HG03469 (cell line): Measurements from ENCODE around the gene TNFAIP3.

ENCODE experiments used
- ATAC-seq: cut with Tn5 transposase; IDR thresholded peaks from one replicate; pipeline ENCODE4 v1.9.1; 2021; ENCODE audit warnings: mild to moderate bottlenecking, moderate library complexity, moderate number of reproducible peaks; ENCODE audit not compliant: unreplicated experiment

TNFAIP3 gene

DNA sequence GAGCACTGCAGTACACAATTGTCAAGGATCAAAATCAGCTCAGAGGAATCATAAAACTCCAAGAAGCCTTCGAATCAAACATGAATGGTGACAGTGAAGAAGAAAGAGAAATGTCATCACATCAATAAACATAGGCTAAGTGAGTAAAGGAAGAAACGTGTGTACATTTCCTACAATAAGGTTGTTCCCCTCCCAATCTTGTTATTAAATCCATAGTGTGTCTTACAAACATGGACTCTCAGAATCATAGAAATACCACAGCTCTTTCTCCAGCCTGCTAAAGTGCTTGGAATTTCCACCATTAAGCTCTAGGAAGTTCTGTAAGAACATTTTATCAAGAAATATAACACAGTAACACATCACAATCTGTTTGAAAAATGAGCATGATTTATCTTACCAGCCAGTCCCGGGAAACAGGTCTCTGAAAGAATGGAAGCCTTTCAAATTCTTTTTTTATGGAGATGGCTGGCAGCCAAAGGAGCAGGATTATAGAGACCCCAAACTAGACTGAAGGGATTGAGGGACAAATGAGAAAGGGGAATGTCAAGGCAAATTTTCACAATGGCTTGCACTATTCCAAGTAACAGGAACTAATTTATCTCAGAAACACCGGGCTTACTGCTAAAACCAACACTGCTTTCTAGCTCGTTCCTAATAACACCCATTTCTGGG is 4.5 kb upstream of the TNFAIP3 start:
- ATAC-seq = no peak

DNA sequence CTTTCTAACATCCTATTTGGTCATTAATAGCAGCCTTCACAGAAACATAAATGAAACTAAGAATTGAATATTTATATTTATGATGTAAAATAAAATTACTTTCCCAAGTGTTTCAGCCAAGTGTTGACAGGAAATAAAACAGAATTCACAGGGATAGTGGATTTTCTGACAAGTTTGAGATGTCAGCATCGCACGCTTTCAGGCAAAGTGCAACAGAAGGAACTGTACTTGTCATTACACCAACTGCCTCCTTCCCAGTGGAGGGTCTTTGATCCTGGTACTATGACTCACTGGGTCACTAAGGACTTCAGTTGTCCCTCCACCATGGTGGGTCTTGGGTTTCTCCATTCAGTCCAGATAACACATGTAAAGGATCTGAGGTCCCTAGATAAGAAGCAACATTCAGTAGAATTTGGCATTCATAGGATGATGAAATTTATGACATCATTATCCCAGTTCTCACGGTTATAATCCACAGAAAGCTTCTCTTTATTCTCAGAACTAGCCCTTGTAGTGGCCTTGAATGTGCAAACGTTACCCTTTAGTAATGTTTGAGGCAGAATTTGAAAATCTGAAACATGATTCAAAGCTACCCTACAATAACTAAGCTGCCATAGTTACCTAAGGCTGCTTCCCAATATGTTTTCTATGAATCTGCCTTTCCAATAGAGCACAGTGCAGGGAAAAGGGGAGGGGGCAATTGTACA is 3.8 kb upstream of the TNFAIP3 start:
- ATAC-seq = no peak

DNA sequence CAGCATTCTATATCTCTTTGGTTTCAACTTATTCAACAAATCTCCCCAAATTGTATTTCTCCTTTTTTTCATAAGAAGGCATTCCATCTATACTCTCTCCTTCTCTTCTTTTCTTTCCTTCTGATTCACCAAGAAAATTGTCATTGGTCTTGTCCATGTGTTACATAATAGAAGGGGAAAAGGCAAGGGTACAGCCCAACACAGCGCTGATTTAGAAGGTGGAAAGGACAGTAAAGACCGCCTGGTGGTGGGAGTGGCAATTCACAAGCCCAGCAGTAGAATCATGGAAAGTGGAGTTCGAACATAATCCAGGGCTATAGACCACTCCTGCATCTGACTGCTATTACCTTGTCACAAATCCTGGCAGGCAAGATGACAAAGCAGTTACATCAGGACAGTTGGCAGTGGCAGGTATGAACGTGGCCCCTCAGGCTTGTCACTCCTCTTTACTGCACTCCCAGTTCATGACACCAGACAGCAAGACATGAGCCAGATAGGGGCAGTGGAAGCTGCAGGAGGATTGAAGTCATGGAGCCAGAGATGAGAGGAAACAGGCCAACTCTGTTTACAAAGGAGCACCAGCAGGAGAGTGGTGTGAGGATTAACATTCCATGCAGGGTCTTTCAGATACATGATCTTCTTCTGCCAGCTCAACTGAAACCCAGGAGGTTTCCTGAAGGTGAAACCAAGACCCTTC is 2.1 kb upstream of the TNFAIP3 start:
- no peak for ATAC-seq

DNA sequence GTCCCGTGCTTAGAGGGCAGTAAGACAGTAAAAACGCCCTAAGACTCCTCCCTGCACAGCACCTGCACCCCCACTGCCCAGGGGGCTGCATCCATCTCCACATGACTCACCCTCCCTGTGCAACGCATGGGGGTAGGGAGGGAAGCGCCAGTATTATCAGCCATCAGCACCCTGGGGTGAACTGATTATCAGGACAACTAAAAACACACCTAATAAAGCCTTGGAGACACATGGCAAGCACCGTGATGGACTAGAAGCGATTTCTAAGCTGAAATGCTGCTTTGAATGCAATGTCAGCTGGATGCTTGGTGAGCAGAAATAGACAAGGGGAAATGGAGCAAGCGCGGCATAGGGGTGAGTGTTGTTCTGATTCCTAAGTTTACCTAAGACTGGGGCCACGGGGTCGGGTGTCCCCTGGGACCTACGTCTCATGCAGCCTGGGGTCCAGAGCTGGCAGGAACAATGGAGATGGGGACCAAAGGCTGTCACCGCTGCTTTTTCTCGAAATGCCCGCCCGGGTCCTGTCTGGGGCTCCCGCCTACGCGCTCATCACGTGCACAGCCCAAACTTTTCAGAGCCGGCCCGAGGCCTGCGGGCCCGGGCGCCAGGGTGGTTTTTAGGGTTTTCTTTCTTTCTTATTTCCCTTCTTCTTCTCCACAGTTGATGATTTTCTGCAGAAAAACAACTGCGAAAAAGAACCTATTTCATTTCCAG is 702 bp upstream of the TNFAIP3 start:
- ATAC-seq = peak; percentile 7

DNA sequence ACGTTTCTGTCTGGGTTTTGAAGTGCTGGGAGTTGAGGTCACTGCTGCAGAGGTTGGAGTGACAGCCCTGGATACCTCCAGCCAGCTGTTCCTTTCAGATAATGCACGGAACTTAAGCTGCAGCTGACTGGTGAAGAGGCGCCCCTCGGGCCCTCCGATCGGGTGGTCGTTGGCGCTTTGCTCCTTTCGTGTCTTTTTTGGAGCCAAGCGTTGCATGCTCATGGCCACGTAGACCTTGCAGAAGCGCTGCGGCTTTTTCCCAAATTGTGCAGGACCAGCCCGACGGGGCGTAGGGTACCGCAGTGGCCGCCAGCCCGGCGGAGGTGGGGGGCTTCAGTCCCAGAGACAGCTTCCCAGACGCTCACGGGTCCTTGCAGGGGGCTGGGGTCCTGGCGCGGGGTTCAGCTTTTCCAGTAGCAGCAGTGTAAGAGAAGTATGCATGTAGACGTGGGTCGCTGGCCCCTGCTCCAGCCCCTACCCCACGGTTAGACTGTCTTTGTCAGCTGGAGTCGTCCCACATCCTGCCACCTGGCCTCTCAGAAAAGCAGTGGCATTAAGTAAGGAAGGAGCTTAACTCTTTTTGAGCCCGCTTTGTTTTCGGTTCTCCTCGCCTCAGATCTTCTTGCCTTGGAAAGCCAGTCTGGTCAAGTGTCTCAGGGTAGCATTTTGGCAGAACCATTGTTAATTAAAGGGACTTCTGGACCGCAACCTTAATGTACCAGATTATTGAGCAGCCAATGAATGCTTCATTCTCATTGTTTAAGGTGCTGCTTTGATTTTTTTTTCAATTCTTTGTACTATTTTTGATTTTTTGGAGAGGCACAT is 838 bp downstream of the TNFAIP3 start:
- ATAC-seq = no peak

DNA sequence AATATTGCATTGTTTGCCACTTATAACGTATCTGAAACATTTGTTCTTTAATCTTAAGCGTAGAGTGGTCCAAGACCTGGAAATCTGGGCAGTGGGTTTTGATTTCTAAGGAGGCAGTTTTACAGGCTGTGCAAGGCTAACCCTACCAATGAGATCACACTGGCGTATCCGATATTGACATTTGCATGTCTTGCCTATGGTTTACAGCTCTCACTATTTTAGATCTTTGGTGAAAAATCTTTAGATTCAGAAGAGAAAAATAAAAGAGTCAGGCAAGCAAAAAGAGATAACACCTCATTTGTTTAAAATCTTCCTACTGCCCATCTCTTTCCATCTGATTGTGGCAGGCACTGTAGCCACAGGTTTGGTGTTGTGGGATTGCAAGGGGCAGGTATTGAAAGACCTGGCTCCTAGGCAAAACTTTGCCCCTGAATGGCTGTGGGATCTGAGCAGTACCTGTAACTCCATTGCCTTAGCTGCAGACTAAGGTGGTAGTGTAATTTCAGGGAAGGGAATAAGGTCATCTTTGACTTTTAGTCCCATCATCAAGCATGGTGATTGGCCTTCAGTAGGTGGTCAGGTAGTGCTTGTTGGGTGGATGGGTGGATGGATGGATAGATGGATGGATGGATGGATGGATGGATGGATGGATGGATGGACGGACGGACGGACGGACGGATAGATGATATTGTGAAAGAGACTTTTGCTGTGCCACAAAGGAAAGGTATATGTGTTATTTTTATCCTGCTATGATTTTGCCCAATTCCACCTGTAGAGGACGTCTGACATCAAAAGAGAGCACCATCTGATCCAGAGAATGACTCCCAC is 1.9 kb downstream of the TNFAIP3 start:
- no peak for ATAC-seq

DNA sequence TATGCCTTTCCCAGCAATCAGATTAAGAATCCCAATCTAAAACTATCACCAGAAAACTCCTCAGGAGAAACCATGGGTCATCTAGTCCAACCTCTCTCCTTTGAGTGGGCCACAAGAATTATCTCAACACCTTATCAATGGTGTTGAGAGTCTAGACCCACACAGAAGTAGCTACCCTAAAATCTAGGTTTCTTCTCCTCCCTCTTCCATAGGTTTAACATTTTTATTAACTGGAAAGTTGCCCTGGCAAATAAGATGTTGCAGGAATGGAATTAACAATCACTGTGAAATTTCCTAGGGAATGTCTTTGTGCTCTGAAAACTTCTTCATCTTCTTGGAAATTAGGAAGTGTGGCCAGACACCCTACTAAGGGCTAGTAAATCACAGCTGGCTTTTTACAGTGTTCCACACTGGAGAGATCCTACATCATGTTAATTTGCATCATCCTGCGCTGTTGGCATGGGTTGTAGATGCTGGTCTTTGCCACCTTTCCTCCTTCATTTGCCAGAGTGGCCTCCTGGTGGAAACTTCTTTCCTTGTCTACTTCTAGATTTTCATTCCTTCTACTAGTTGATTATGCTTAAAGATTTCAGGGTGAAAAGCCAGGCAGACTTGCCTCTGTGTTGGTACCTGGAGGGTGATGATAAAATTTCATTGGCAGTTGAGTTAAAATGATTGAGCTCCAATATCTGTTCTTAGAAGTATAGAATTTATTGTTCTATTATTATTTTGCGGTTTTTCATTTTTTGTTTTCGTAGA is 2.7 kb downstream of the TNFAIP3 start:
- ATAC-seq = no peak

DNA sequence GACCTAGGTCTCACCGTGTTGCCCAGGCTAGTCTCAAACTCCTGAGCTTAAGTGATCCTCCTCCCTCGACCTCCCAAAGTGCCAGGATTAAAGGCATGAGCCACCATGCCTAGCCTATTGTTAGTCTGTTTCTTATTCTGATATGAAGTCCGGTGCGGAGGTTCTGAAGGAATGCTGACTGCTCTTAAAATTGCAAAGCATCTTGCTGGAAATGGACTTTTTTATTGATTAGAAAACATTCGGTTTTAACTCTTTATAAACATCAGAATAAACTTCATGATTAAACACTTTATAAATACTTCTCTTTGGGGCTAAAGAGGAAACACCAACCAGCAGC is 3.2 kb downstream of the TNFAIP3 start:
- no peak for ATAC-seq

DNA sequence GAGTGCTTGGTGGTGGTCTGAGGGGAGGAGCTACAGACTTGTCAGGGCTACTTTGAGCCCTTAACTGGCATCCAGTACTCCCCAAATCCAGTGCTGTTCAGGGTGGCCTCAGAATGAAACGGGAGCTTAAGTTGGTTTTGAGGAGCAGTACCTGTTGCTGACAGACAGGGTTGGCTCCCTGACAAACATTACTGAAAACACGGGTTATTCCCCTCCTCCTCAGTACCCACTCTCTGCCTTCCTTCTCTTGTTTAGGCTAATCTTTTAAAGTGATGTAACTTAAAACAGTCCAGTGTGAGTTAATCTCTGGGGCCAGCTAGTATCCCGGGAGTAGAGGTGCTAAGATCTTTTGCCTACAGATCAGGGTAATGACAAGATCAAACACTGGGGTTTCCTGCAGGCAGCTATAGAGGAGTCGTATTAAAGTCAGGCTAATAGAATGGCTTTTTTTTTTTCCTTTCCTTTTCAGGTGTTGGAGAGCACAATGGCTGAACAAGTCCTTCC is 3.7 kb downstream of the TNFAIP3 start:
- ATAC-seq = peak; percentile 20

DNA sequence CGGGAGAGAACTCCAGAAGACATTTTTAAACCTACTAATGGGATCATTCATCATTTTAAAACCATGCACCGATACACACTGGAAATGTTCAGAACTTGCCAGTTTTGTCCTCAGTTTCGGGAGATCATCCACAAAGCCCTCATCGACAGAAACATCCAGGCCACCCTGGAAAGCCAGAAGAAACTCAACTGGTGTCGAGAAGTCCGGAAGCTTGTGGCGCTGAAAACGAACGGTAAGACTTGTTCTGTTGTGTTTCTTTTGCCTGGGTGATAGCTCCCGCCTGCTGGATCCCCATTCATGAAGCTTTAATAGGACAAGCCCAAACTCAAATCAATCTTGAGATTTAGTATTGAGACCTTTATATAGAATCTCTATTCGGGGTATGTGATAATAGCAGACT is 4.2 kb downstream of the TNFAIP3 start:
- ATAC-seq = no peak

DNA sequence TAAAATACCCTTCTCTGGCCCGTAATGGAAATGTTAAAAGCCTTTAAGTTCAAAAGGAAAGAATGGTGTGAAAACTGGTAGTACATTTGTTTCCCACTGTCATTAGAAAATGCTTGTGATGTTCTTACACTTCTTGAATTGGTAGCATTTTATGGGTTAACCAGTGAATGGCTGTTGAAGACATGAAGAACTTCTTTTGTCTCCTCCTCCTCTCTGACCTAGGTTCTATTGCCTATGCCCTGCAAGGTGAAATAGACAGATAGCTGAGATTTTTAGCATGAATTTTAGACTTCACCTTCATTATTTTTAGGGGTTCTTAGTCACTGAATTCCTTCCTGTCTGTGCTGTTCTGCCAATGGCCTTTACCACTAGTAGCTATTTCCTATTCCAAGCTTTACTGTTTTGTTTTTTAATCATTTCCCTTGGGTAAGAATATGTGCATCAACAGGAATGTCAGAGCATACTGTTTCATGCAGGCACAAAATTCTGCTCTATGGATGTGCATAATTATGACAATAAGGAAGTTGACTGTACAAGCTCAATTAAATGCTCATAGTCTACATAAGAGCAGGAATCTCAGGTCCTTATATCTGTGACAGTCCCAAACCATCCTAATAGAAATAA is 4.9 kb downstream of the TNFAIP3 start:
- no peak for ATAC-seq

DNA sequence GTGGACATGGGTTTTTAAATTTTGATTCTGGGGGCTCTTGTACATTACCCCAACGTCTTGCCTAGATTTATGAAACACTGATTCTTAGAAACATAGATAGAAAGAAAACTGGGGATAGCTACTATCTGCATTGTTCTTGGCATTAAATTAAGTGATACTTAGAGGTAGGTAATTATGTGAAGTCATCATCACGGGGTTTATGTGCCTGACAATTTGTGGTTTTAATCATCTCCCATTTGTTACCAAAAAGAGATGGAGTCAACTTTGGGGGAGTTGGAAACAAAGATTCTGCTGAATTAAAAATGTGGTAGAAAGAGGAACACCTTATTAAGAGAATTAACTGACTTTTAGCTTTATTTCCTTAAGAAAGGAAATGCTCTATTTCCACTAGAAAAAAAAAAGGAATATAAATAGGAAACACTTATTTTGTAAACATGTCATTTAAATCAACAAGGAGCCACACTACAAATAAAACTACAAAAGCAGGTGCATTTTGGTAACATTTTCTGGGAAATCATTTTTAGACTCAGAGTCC is 5.6 kb downstream of the TNFAIP3 start:
- ATAC-seq = no peak

DNA sequence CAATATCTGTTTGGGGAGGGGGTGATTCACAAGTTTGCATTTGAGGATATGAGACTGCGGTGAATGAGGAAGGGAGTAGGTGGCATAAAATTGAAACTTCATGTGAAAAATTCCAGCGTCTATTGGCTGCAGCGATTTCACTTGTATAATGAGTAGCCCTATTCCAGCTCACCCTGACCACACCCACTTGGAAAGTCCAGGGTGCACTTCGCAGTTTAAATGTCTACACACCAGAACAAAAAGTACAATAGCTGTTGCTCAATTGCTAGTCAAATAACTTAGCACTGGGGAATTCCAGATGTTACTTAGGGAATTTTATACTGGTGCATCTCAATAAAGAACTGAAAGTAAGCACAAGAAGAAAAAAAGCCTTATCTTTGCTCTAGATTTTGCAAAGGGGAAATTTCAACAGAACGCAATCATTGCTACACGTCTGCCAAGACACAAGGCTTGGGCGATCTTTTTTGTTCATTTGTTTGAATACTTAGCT is 6.3 kb downstream of the TNFAIP3 start:
- peak; percentile 44 for ATAC-seq

DNA sequence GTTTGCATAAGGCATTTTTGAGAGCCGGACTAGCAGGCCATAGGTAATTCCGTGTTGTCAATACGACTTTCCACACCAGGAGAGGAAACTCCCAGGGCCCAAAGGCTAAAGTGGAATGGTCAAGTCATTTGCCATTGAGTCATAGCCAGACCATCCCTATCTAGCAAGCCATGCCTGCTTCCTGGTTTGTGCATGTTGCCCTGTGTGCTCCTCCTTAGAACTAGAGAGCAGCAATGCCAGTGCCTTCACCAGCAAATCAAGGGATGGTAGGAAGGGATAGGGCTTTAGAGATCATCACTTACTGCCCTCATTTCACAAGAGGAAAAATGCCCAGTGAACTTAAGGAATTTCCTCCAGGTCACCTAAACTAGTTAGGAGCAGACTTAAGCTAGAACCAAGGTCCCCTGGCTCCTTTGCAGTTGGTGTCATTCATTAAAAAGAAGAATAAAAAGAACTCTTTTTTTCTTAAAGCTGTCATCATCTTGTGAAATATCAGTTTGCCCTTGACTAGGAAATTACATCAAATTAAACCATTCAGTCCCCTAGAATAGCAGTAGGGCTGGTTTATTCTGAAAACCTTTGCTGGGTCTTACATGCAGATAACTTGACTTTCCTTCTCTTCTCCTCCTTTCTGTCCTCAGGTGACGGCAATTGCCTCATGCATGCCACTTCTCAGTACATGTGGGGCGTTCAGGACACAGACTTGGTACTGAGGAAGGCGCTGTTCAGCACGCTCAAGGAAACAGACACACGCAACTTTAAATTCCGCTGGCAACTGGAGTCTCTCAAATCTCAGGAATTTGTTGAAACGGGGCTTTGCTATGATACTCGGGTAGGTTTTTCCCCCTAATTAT is 7.4 kb downstream of the TNFAIP3 start:
- no peak for ATAC-seq

DNA sequence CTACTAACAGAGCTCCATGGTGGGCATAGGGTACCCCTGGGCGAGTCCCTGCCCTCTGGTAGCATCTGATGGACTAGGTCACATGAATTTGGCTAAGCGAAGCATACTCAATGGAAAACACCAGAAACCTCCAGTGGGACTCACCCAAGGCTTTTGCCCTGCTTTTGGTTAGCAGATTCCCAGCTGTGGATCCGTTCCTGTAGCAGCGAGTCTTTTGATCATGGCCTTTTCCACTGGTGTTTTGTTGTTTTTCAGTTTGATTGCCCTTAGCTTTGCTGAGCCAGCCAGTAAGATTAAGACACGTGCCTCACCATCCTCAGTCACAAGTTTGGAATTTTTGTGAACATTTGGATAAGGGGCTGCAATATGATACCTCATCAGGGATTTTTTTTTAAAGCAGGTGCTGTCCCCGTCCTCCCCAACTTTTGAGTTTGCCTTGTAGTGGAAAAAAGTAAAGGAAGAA is 8.0 kb downstream of the TNFAIP3 start:
- ATAC-seq = no peak

DNA sequence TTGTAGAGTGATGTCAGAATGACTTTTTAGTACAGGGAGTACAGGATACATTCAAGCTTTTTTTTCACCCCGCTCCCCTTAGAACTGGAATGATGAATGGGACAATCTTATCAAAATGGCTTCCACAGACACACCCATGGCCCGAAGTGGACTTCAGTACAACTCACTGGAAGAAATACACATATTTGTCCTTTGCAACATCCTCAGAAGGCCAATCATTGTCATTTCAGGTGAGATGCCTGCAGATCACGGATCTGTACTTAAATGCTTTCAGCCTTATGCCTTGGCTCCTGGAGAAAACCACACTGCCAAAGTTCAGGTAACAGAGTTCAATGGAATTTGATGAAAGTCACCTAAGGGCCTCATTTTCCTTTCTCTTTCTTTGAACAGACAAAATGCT is 8.5 kb downstream of the TNFAIP3 start:
- ATAC-seq = no peak

DNA sequence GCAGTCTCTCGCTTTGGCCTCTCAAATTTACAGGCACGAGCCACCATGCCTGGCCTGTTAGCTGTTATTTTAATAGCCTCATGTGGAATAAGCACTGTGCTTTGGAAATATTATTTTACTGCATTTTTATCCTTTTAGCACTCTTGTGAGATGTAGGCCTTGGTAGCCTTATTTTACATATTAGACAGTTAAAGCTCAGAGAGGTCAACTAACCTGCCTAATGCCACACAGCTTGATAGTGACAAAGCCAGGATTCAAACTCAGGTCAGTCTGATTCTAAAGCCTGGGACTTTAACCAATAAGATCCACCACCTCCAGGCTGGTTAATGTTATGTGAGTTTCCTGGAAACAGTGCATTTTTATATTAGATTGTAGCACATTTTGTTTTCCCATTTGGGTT is 9.5 kb downstream of the TNFAIP3 start:
- no peak for ATAC-seq
